ENCODE data around the gene SCUBE1.
"Not testable (repeated sequence)": the region's sequence is repeated elsewhere in the genome, so short reads cannot be mapped to it uniquely, and the experiment has no call there.

SCUBE1 gene

DNA sequence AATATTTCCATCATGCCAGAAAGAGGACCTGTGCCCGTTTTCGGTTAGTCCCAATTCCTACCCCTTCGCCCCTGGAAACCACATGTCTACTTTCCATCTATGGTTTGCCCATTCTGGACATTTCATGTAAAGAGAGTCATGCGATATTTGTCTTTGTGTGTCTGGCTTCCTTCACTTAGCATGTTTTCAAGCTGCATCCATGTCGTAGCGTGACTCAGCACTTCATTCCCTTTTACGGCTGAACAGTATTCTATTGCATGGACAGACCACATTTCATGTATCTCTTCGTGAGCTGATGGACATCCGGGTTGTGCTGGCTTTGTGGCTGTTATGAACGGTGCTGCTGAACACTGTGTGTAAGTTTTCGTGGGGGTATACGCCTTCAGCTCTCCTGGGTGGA lies 43.4 kb downstream of the SCUBE1 start:
- no peak for FAIRE-seq

DNA sequence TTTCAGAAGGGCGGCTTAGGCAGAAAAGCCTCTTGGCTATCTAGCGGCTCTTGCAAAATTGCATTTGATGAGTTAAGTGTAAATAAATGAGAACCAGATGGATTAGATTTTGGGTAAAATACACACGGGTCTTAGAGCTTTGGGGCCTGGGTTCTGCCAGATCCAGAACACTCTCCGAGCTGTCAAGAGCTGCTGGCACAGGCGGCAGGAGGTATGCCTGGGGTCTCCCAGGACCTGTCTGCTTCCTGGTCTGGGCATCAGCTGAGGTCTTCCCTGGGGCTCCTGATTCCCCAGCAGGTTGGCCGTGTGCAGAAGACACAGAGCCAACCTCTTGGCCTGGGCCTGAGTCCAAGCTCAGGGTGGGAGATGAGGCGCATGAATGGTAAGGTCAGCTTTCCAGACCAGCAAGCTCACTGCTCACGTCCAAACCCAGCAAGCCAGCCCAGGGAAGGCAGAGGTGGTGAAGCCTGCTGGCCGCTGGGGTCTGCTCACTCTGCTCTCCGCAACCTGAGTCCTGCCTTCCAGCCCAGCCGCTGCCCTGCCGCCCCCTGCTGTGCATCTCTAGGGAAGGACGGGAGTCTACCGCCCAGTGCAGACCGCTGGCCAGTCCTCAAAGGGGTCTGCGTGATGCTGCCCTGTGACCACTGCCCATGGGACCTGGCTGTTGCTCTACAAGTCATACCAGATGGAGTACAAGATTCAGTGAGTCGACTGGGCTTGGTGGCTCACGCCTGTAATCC lies 44.9 kb downstream of the SCUBE1 start:
- no peak for FAIRE-seq

DNA sequence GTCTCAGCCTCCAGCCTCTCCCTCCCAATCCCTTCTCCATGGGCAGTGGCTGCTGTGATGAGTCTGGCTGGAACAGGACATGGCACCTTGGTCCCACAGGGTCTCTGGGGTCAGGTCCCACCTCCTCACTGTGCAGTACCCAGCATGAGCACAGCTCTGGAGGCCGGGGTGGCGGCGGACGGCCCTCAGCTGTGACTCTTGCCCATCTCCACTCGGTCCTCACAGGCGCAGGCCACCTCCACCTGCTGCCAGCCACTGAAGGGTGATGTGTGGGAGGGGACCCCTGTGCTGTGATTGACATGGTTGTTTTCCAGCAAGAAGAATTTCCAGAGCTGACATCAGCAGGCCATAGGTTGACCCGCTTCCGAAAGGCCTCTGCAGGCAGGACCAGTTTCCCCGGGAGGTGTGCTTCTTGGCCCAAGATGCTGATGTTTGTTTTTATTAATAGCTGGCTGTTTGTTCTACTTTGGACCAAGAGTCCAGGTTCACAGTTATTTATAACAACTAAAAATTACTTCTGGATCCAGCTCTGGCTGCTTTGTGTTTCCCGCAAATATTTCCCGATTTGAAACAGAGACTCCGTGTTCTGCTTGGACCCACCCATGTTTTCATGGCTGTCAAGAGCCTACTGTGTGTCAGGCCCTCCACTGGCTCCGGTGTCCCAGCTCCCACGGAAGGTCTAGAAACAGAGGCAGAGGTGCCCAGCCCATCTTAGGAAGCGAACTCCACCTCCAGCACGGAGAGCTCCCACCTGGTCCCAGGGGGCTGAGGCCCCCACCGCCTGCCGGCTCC lies 45.7 kb downstream of the SCUBE1 start:
- no peak for FAIRE-seq

DNA sequence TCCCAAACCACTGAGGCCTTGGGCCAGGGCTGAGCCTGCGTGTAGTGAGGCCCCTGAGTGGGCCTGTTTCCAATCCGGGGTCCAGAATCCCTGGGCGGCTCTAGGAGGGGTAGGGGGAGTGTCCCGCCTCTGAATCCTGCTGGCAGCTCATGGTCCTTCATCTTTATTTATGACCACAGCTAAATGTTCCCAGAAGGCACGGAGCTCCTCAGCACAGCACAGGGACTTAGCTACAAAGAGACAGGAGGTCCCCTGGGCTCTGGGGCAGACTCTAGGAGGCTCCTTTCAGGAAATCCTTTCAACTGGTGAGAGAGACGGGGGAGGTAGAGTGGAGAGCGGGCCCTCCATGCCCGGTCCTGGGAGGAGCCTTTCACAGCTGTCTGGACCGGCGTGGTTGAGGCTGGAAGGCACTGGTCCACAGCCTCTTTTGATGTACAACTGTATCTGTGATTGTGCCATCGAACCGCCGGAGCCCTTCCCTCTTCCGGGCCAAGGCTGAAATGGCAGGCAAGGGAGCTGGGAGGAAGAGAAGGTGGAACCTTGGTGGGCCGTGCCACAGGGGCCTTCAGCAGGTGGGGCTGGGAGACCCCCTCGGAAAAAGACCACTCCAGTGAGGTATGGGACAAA lies 46.8 kb downstream of the SCUBE1 start:
- no peak for FAIRE-seq

DNA sequence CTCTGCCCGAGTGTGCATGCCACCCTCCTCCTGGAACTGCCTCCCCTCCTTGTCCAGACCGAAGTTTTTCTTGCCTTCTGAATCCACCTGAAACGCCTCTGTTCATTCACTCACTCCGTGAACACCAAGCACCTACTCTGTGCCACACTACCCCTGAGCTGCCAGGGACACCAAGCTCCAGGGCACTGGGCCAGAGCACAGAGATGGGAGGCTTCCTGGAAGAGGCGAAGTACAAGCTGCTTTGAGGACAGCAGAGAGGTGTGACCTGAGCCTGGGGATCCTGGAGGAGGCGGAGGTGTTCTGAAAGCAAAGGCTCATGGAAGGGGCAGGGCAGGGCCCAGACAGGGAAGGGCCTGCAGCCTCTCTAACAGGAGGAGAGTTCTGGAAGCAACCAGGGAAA lies 47.5 kb downstream of the SCUBE1 start:
- FAIRE-seq = no peak

DNA sequence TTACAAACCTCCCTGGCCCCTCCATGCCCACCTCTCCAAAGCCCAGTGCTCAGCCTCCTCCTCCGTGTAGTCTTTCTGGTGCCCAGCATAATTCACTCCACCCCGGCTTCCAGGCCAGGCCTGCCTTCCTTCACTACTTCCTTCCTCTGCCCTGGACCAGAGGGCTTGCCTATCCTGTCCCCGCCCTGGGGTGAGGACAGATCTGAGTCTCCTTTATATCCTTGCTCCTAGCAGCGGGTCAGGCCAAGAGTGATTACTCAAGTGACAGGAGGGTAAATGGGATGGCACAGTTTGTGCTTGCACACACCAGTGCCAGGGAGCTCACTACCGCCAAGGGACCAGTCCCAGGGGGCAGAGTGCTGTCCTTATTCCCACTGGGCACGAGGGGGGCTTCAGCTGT lies 48.0 kb downstream of the SCUBE1 start:
- no peak for FAIRE-seq

DNA sequence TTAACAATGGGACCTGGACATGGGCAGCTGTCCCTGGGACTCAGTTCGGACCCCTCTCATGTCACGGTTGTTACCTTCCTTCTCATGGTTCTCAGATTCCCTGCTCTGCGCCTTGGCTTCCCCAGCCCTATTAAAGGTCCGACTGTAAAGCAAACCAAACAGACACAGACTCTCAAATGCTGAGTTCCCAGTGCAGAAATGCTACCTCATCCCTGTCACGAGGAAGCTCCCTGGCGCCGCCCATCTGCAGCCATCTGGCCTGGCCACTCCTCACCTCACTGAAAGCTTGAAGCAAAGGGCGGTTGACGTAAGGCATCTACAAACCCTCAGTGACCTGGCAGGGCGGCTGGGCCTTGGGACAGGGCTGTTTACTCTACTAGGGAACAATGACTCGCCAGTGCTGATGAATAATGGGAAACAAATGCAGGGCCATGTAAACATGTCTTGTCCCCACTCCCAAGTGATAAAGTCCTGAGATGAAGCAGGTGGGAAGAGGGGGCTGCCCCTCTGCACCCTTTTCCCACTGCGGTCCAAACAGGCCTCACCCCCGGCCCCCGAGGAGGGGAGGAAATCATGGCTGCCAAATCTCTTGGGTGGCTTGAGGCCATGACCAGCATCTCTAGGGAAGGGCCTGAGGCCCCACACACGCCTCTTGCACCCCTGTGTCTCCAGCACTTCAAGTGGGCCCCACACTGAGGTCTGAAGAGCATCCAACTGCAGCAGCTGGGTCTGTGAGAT lies 49.3 kb downstream of the SCUBE1 start:
- FAIRE-seq = no peak

DNA sequence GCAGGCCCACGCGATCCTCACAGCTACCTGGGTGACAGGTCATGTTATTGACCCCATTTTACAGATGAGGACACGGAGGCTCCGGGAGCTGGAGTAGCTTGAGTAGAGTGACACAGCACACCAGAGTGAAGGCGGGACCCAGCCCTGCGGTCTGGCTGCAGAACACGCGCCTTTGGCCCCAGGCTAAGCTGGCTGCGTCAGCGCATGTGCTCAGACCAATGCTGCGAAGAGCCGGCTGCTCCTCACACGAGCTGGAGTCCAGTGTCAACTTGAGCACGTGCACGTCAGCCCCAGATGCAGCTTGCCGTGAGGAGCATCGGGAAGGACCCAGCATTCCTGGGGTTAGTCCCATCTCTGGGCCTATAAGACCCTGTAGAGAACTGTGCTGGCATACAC lies 49.9 kb downstream of the SCUBE1 start:
- FAIRE-seq = no peak

DNA sequence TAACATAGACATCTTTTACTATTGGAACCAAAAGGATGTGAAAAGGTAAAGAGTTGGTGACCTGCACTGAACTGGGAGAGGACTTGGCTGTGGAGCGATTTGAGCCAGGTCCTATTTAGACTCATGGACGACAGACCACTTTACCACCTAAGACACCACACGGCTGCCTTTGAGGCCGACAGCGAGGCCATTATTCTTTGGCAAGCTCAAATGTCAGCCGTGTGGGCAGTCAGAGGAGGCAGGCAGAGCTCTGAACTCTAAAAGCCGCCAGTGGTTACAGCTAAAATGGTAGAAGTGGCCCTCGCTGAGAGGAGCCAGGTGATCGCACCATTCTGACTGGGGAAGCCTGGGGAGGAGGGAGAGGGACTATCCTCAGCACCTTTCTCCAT lies 50.5 kb downstream of the SCUBE1 start:
- no peak for FAIRE-seq

DNA sequence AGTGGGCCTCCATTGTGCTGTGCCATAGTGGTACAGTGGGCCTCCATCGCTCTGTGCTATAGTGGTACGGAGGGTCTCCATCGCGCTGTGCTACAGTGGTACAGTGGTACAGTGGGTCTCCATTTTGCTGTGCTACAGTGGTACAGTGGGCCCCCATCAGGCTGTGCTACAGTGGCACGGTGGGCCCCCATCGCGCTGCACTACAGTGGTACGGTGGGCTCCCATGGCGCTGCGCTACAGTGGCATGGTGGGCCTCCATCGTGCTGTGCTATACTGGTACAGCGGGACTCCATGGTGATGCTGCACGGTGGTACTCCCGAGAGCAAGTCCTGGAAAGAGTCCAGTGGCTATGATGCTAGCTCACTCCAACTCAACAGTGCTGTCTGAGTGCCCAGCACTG lies 51.8 kb downstream of the SCUBE1 start:
- no peak for FAIRE-seq

DNA sequence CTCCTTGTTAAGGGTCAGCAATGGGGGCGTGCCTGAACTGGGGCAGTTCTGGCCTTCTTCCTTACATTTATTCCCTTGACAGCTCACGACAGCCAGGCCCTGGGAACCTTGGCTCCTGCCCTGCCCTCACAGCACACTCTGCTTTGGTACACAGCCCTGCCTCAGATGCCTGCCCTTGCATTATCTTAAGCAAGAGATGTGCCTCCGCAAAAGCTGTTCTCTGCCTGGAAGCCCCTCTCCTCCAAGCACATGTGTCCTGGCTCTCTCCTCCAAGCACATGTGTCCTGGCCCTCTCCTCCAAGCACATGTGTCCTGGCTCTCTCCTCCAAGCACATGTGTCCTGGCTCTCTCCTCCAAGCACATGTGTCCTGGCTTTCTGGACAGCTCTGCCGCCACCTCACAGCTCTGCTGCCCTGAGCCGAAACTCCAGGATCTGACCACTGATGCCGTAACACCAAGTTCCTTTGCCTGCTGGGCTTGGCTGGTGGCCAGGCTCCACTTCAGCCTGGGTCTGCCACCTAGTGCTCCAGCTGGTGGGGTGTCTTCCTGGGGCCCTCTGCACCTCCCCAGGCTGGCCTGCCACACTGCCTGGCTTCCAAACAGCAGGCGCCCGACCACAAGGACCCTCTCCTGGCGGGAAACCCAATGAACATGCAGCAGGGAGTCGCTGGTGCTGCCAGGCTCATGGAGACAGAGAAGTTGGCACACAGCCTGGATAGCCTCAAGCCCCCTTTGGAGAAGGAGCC lies 53.0 kb downstream of the SCUBE1 start:
- FAIRE-seq = no peak

DNA sequence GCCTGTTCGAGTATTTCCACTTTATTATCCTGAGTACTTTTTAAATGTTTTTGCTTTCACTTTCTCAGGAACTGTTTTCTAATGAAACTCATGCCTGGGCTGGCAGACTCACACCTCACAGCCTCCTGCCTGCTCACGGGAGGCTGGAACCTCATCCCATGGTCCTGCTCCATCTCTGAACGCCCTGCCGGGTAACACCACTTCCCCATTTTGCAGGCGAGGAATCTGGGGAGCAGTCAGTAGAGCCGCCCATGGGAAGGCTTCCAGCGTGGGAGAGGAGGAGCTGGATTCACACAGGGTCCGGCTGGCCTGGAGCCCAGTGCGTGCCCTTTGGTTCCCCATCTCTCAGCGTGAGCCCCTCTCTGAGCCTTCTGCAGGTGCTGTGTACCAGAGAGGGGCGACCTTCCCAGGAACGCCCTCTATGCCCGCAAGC lies 53.6 kb downstream of the SCUBE1 start:
- no peak for FAIRE-seq

DNA sequence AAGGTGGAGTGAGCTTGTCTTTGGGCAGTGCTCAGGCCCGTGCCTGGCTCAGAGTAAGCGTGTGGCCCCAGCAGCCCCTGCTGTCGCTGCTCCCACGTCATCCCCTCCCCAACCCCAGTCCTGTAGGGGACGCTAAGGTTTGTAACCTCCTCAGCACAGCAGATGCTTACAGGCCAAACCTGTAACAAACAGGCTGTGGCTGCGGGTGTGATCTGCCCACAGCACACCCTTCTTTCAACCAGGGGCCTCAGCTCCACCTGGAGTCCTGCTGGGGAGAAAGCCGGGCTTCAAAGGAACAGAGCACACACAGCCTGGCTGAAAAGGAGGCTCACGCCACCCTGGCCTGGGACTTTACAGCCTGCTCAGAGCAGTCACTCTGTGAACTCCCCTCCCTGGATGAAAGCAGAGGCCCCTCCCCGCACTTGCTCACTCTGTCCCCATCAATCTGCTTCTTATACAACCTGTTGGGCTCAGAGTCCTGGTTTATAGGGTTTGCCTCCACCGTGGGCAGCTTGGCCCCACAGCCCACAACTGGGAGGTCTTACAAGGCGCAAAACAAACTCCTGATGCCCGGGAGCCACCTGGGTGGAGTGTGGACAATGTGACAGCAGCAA lies 54.3 kb downstream of the SCUBE1 start:
- no peak for FAIRE-seq

DNA sequence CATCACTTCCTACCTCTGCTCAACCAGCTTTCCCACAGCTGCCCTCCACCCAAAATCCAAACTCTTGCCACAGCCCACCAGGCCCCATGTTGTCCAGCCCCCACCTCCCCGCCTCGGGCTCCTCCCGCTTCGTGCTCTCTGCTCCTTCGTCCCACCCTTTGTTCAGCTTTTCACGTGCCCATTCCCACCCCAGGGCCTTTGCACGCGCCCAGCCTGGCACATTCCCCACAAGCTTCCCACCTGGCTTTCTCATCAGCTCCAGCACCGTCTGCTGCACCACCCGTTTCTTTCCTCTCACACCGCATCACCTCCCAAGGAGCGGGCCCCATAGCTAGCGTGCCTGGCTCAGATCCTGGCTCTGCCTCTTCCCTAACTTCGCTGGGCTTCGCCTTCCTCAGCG lies 54.8 kb downstream of the SCUBE1 start:
- no peak for FAIRE-seq

DNA sequence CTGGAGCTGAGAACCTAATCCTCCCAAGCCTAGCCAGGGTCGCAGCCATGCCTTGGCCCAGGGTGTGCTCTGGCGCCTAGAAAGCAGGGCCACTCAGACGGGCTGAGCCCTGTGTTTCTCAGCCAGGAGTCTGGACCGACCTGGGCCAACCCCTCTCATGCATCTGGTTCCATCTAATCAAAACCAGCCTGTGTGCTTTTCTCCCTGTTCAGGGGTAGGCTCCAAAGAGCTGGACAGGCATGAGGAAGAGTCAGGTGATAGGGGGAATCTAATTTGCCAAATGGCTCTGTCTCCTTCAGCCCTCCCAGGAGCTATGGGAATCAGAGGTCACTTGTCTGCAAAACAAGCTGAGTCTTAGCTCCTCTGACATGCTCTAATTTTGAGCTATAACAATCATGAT lies 55.7 kb downstream of the SCUBE1 start:
- no peak for FAIRE-seq

DNA sequence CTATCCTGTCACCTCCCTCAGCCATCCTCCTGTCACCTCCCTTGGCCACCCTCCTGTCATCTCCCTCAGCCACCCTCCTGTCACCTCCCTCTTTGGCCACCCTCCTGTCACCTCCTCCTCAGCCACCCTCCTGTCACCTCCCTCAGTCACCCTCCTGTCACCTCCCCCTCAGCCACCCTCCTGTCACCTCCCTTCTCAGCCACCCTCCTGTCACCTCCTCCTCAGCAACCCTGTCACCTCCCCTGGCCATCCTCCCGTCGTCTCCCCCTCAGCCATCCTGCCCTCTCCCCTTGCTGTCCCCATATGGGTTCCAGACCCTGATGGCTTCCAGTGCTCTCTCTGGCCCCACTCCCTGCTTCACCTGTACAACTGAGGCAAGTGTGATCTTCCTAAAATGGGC lies 61.8 kb downstream of the SCUBE1 start:
- FAIRE-seq = no peak

DNA sequence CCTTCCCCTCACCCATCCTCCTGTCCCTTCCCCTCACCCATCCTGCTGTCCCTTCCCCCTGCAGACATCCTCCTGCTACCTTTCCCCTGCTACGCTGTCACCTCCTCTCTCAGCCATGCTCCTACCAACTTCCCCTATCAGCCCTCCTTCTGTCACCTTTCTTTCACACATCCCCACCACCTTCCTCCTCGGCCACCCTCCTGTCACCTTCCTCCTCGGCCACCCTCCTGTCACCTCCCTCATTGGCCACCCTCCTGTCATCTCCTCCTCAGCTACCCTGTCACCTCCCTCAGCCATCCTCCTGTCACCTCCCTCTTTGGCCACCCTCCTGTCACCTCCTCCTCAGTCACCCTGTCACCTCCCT lies 62.7 kb downstream of the SCUBE1 start:
- FAIRE-seq = not testable (repeated sequence)

DNA sequence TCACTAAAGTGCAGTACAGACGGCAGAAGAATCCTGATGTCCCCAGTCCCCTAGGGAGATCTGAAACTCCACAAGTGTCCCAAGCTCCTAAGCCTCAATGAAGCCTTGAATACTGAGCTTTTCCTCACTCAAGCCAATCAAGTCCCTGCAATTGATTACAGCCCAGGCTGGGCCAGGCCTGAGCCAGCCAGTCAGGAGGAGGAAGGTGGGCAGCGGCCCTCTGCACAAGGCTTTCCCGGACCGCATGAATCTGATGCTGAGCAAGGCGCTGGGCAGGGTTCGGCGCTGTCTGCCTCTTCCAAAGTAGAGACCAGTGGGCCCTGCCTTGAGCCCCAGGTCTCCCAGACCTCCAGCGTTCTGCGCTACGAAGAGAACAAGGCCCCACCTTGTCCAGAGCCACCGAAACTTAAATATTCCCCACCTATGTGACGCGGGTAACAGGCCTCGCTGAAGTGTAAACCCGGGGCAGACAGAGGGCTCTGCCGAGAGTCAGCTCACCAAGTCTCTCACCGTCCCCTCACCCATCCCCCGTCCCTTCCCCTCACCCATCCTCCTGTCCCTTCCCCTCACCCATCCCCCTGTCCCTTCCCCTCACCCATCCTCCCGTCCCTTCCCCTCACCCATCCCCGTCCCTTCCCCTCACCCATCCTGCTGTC lies 63.2 kb downstream of the SCUBE1 start:
- no peak for FAIRE-seq

DNA sequence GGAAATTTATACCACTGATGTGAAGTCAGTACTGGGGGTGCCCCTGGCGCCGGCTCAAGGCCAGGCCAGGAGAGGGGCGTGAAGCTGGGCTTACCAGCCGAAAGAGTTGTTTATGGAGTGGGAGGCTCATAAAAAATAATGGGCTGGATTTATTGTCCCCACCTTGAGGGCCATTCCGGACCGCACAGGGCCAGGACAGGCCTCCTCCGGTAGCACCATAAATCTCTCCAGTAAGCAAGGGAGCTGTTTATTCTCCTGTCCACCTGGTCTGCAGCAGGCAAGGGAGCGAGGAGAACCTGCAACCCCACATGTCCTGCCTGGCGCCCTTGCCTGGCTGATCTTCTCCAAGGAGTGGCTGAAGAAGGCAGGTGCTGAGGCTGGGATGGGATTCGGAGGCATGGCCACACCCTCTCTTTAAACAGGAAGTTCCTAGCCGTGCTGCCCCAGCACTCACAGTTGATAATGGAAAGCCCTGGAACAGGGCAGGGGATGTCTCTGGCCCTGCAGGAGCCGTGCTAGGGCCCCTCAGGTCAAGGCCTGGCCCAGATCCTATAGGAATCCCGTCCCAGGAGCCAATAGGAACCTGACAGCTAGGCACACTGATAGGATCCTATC lies 65.1 kb downstream of the SCUBE1 start:
- no peak for FAIRE-seq

DNA sequence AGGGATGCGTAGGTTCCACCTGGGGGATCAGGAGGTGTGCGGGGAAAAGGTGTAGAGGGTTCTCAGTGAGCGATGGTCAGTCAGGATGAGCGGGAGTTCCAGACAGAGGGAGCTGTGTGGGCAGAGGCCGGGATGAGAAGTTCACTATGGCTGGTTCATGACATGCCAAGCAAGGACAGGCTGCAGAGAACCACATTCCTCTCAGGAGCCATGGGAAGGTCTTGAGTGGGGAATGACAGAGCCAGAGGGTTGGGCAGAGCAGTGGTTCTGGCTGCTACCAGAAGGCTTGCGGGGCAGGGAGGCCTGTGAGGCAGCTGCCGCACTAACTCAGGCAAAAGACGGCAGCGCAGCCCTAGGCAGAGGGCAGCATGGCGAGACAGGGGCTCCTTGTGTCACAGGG lies 66.1 kb downstream of the SCUBE1 start:
- no peak for FAIRE-seq

DNA sequence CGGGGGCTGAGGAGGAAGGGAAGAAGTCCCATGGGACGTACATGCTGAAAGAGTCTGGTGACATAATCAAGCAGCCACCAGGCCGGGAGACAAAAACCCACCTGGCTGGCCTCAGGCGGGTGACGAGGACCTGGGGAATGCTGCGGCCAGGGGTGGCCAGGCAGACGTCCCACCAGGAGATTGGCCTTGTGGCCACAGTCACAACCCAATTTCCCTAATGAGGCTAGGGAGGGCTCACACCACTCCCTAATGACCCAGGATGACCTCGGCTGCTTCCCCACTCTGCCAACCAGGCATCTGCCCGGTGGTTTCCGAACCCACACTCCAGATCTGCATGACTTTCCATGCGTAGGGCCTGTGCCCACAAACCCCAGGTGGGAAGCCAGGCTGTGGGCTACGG lies 66.9 kb downstream of the SCUBE1 start:
- no peak for FAIRE-seq

Data from A204.1 (cell line).